Right atrium auricular region (tissue), 2 donors: ENCODE data around the gene OSMR. TPM values are rescaled to one million over a fixed set of nuclear protein-coding genes. Genes with fewer than 3 reads are reported as not detected.
"Not testable (repeated sequence)": the region's sequence is repeated elsewhere in the genome, so short reads cannot be mapped to it uniquely, and the experiment has no call there.

Experiments
- DNase-seq: peaks from one replicate; pipeline ENCODE4 v3.0.0-alpha.2; 2019; ENCODE audit warnings: low spot score
- H3K27ac ChIP-seq, 2 donors: fragments of 200-600 bp; sonication (generic); 1 replicate in 1 of 2; 2 replicates in 1 of 2; pipeline ENCODE4 v1.5.1; 2016 to 2019
- H3K27me3 ChIP-seq, 2 donors: fragments of 200-600 bp; sonication (generic); one replicate each; pipeline versions ENCODE4 v1.5.1 to v1.6.0; 2017 to 2019
- H3K36me3 ChIP-seq: fragments of 200-600 bp; sonication (generic); one replicate; pipeline ENCODE4 v1.5.1; 2016
- H3K4me1 ChIP-seq, 2 donors: fragments of 200-600 bp; sonication (generic); one replicate each; pipeline versions ENCODE4 v1.5.1 to v1.6.0; 2017 to 2019
- H3K4me3 ChIP-seq, 2 donors: fragments of 200-600 bp; sonication (generic); 1 replicate in 1 of 2; 2 replicates in 1 of 2; pipeline ENCODE4 v1.5.1; 2017 to 2019; ENCODE audit warnings: mild to moderate bottlenecking in 1 of 2, moderate library complexity in 1 of 2
- H3K9me3 ChIP-seq, 2 donors: fragments of 200-600 bp; sonication (generic); one replicate each; pipeline ENCODE4 v1.5.1; 2019
- total RNA-seq, 2 donors: library from RNA; depleted of rRNA; stranded (reverse); fragments of >200 nt; gene quantifications; one replicate each; pipeline ENCODE4 v1.1.0, GENCODE V29; 2016
- TF ChIP-seq, protein P1 (sequence below), 2 donors: fragments of 200-600 bp; sonication (generic); IDR thresholded peaks; one replicate each; pipeline ENCODE4 v1.5.1; 2019; ENCODE audit warnings: antibody characterized with exemption in 2 of 2

The OSMR gene
- total RNA-seq, 2 donors from 2014 or later: 13.8 to 28.6 TPM

DNA sequence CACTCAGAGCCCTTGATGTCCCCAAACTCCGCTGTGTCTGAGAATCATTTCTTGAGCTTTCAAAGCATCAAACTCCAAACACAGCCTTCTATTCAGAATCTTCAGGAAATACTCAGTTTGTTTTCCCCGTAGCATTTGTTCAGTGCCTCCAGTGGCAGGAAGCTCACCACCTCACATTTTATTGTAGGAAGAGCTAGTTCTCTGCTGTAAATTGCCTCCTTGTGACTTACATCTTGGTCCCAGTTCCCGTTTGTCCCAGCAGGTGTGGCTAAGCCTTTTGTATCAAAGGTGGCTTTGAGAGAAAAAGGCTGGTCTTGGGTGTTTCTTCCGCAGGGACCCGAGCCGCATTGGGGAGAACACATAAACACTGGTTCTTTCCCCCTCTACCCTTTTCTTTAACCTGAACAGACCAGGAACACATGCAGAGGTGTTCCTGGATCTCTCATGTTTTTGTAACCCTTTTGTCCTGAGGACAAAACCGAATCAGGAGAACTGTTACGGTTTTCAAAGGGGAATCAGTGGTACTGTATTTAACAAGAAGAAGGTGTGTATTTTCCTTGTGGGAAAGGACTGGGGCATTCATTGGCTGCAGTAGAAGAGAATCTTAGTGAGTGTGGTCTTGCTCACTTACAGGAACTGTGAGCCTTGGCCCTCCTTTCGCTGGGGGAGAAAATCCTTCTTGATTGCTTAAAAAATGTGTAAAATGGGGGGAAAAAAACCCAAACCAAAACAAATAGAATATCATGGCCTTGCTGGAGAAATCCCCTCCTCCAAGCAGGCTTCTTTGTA, 1.9 kb downstream of the OSMR start:
- DNase-seq: no peak
- no peaks in the 10 kb centered on the region for H3K36me3 ChIP-seq
- no peaks in the 10 kb centered on the region for H3K9me3 ChIP-seq
- no peaks in the 10 kb centered on the region for H3K27me3 ChIP-seq
- H3K4me3 ChIP-seq: peak overlapping the region; percentile 53 to 75
- TF ChIP-seq, protein P1, sequence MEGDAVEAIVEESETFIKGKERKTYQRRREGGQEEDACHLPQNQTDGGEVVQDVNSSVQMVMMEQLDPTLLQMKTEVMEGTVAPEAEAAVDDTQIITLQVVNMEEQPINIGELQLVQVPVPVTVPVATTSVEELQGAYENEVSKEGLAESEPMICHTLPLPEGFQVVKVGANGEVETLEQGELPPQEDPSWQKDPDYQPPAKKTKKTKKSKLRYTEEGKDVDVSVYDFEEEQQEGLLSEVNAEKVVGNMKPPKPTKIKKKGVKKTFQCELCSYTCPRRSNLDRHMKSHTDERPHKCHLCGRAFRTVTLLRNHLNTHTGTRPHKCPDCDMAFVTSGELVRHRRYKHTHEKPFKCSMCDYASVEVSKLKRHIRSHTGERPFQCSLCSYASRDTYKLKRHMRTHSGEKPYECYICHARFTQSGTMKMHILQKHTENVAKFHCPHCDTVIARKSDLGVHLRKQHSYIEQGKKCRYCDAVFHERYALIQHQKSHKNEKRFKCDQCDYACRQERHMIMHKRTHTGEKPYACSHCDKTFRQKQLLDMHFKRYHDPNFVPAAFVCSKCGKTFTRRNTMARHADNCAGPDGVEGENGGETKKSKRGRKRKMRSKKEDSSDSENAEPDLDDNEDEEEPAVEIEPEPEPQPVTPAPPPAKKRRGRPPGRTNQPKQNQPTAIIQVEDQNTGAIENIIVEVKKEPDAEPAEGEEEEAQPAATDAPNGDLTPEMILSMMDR (IDR thresholded peaks at IDR 0.05): peak in 1 of 2 donors; percentile 13
- H3K27ac ChIP-seq: peak overlapping the region in 1 of 2 donors; percentile 92
- peaks cover 0 to 11% of the 10 kb centered on the region in 2 donors for H3K4me1 ChIP-seq

- H3K27ac ChIP-seq: no peak overlapping the region
- no peak for DNase-seq
- no peak overlapping the region for H3K4me3 ChIP-seq
- peaks cover 0 to 10% of the 10 kb centered on the region in 2 donors for H3K4me1 ChIP-seq
- no peaks in the 10 kb centered on the region for H3K36me3 ChIP-seq
- TF ChIP-seq, protein P1 (IDR thresholded peaks at IDR 0.05): no peak
- no peaks in the 10 kb centered on the region for H3K9me3 ChIP-seq
- H3K27me3 ChIP-seq: no peaks in the 10 kb centered on the region
Observed at GRCh38 chr5:38848637-38849036, 2.8 kb downstream of the OSMR start.

DNA sequence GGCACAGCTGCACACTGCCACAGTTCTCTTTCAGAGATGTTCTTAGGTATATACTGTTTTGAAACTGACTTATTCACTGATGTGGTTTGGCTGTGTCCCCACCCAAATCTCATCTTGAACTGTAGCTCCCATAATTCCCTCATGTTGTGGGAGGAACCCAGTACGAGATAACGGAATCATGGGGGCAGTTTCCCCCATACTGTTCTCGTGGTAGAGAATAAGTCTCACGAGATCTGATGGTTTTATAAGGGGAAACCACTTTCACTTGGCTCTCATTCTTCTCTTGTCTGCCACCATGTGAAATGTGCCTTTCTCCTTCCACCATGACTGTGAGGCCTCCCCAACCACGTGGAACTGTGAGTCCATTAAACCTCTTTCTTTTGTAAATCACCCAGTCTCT, 5.8 kb downstream of the OSMR start:
- not testable (repeated sequence) for H3K4me3 ChIP-seq, H3K27ac ChIP-seq, H3K36me3 ChIP-seq, DNase-seq, H3K9me3 ChIP-seq, H3K27me3 ChIP-seq
- H3K4me1 ChIP-seq: peaks cover 0 to 22% of the 10 kb centered on the region in 2 donors

DNA sequence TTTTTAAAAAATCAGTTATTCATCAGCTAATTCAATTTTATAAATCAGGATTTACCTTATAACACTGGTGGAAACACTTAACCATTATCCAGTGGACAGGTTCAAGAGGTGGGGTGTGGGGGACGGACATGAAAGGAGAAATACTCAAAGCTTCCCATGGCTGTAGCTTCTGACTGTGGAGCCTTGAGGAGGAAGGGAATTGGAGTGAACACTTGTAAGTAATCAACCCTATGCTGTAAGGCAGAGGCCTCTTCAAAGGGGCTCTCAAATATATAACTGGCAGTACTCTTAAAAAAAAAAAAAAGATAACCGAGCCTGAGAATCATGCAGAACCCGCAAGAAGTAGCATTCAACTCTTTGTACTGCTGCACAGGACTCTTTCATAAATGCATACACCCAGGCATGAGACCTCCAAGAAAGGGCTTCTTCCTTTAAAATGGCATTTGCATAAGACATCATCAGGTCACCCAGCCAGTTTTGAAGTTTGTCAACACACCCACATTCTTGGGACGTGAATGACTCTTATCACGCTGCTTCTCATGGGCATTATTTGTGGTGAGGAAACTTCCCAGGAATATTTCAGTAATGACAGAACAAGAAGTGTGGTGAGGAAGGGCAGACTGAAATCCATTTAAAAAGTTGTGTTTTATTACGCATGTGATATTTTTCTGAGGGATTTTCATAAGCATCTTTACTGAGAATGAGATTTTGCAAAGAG, 8.1 kb downstream of the OSMR start:
- DNase-seq: no peak
- H3K4me1 ChIP-seq: peaks cover 0 to 23% of the 10 kb centered on the region in 2 donors
- no peak overlapping the region for H3K4me3 ChIP-seq
- no peaks in the 10 kb centered on the region for H3K27me3 ChIP-seq
- no peaks in the 10 kb centered on the region for H3K36me3 ChIP-seq
- TF ChIP-seq, protein P1 (IDR thresholded peaks at IDR 0.05): no peak
- no peaks in the 10 kb centered on the region for H3K9me3 ChIP-seq
- no peak overlapping the region for H3K27ac ChIP-seq

GRCh38 chr5:38854907-38855306, 9.1 kb downstream of the OSMR start:
- peaks cover 0 to 20% of the 10 kb centered on the region in 2 donors for H3K4me1 ChIP-seq
- H3K27ac ChIP-seq: no peak overlapping the region
- TF ChIP-seq, protein P1 (IDR thresholded peaks at IDR 0.05): no peak
- H3K27me3 ChIP-seq: no peaks in the 10 kb centered on the region
- no peak overlapping the region for H3K4me3 ChIP-seq
- DNase-seq: no peak
- no peaks in the 10 kb centered on the region for H3K36me3 ChIP-seq
- H3K9me3 ChIP-seq: no peaks in the 10 kb centered on the region

GRCh38 chr5:38856660-38857059, 10.8 kb downstream of the OSMR start:
- no peak for DNase-seq
- TF ChIP-seq, protein P1 (IDR thresholded peaks at IDR 0.05): no peak
- peaks cover 0 to 20% of the 10 kb centered on the region in 2 donors for H3K4me1 ChIP-seq
- H3K4me3 ChIP-seq: no peak overlapping the region
- no peaks in the 10 kb centered on the region for H3K27me3 ChIP-seq
- no peak overlapping the region for H3K27ac ChIP-seq
- no peaks in the 10 kb centered on the region for H3K36me3 ChIP-seq
- no peaks in the 10 kb centered on the region for H3K9me3 ChIP-seq
